HCT116 (cell line): Measurements from ENCODE around the gene LMO7. TPM values are rescaled to one million over a fixed set of nuclear protein-coding genes. Genes with fewer than 3 reads are reported as not detected.

Experiments
- ATAC-seq: fragments of 200-7000 bp; cut with Tn5 transposase; 2 replicates; pipeline ENCODE4 v1.9.1; 2020; ENCODE audit warnings: mild to moderate bottlenecking, moderate library complexity
- BruUV-seq: library from RNA; stranded (reverse); fragments of 400-500 nt; replicated peaks from 2 replicates; lab custom pipeline; 2021; lab: Mats Ljungman, UMichigan
- CTCF ChIA-PET: fragments of 300-600 bp; sonication (Branson Sonifier 250); formaldehyde crosslinking; loops from one replicate; lab custom pipeline; 2021; ENCODE audit warnings: antibody characterized with exemption; lab: Charles Lee
- POLR2A ChIA-PET: fragments of 300-600, 350-600 bp; sonication (Branson Sonifier 250); formaldehyde crosslinking; loops from one replicate; lab custom pipeline; 2021; ENCODE audit warnings: antibody characterized with exemption; lab: Charles Lee
- RAD21 ChIA-PET, 2 experiments: fragments of 300-600 bp; sonication (Branson Sonifier 250); formaldehyde crosslinking; loops; one replicate each; lab custom pipeline; 2023; ENCODE audit warnings: low total read pairs in 2 of 2; ENCODE audit not compliant: uncharacterized antibody in 2 of 2, unreplicated experiment in 2 of 2, low non-redundant PET in 1 of 2; lab: Charles Lee
- DNase-seq: peaks from one replicate; pipeline ENCODE4 v3.0.0-alpha.2; 2010; ENCODE audit warnings: low read depth, low spot score
- H2AFZ ChIP-seq: fragments of 200-600 bp; shearing (Covaris generic), sonication (generic); 2 replicates; pipeline ENCODE4 v1.6.1; 2017; ENCODE audit warnings: low read depth, mixed run types, mixed read lengths, antibody characterized with exemption, low read length; ENCODE audit not compliant: poor library complexity, severe bottlenecking
- H3K27ac ChIP-seq: 2 replicates; pipeline ENCODE4 v1.5.1; 2012; ENCODE audit warnings: low read depth, low read length
- H3K27me3 ChIP-seq: fragments of 200-600 bp; sonication (generic); 2 replicates; pipeline ENCODE4 v1.6.1; 2016; ENCODE audit warnings: mixed run types, low read length, mixed read lengths; ENCODE audit not compliant: insufficient read depth
- H3K36me3 ChIP-seq, 2 experiments: fragments of 200-500 bp in 1 of 2; fragments of 200-600 bp in 1 of 2; sonication (Bioruptor generic) in 1 of 2; sonication (generic) in 1 of 2; 2 replicates each; pipeline versions ENCODE4 v1.5.1 to v1.6.1; 2014 to 2016; ENCODE audit warnings: low read length in 2 of 2, inconsistent platforms in 1 of 2, mixed read lengths in 1 of 2, mixed run types in 1 of 2; ENCODE audit not compliant: insufficient read depth in 2 of 2, control insufficient read depth in 1 of 2
- H3K4me1 ChIP-seq, 2 experiments: fragments of 200-600 bp in 1 of 2; sonication (generic) in 1 of 2; 2 replicates each; pipeline versions ENCODE4 v1.5.1 to v1.6.1; 2012 to 2017; ENCODE audit warnings: low read length in 2 of 2, inconsistent platforms in 1 of 2, mild to moderate bottlenecking in 1 of 2, mixed read lengths in 1 of 2, mixed run types in 1 of 2, moderate library complexity in 1 of 2; ENCODE audit not compliant: insufficient read depth in 2 of 2, control insufficient read depth in 1 of 2
- H3K4me2 ChIP-seq: fragments of 200-600 bp; sonication (generic); 2 replicates; pipeline ENCODE4 v1.6.1; 2017; ENCODE audit warnings: mixed run types, low read length, mixed read lengths
- H3K4me3 ChIP-seq, 2 experiments: fragments of 200-600 bp in 1 of 2; sonication (generic) in 1 of 2; replicated peaks in 1 of 2; 2 replicates each; pipeline ENCODE4 v1.5.1; 2011 to 2016; ENCODE audit warnings: low read length in 2 of 2, control low read depth in 1 of 2, low read depth in 1 of 2, mild to moderate bottlenecking in 1 of 2, mixed read lengths in 1 of 2, mixed run types in 1 of 2
- H3K79me2 ChIP-seq: fragments of 200-600 bp; sonication (generic); 2 replicates; pipeline ENCODE4 v1.6.1; 2017; ENCODE audit warnings: mild to moderate bottlenecking, mixed run types, low read length, moderate library complexity, mixed read lengths; ENCODE audit not compliant: insufficient read depth
- H3K9ac ChIP-seq: fragments of 200-600 bp; sonication (generic); 2 replicates; pipeline ENCODE4 v1.6.1; 2016; ENCODE audit warnings: low read length, mixed read lengths
- H3K9me2 ChIP-seq: fragments of 200-600 bp; sonication (generic), shearing (Covaris generic); 2 replicates; pipeline ENCODE4 v1.6.1; 2017; ENCODE audit warnings: mixed run types, mild to moderate bottlenecking, moderate library complexity; ENCODE audit not compliant: insufficient read depth
- H3K9me3 ChIP-seq, 2 experiments: fragments of 200-500 bp in 1 of 2; fragments of 200-600 bp in 1 of 2; sonication (Bioruptor generic) in 1 of 2; sonication (generic) in 1 of 2; 2 replicates each; pipeline ENCODE4 v1.6.1; 2014 to 2017; ENCODE audit warnings: low read length in 2 of 2, mixed read lengths in 2 of 2, inconsistent platforms in 1 of 2, low read depth in 1 of 2, mild to moderate bottlenecking in 1 of 2, mixed run types in 1 of 2, moderate library complexity in 1 of 2; ENCODE audit not compliant: control insufficient read depth in 1 of 2, insufficient read depth in 1 of 2
- H4K20me1 ChIP-seq: fragments of 200-600 bp; sonication (generic), shearing (Covaris generic); 2 replicates; pipeline ENCODE4 v1.6.1; 2017; ENCODE audit warnings: mixed run types, mild to moderate bottlenecking, moderate library complexity; ENCODE audit not compliant: insufficient read depth
- CBX3 ChIP-seq: IDR thresholded peaks from 2 replicates; pipeline ENCODE4 v1.6.1; 2012; ENCODE audit warnings: low read depth
- CEBPB ChIP-seq: IDR thresholded peaks from 2 replicates; pipeline ENCODE4 v1.6.1; 2012; ENCODE audit warnings: low read depth
- CTCF ChIP-seq, 3 experiments: fragments of 200-600 bp in 1 of 3; sonication (generic) in 1 of 3; IDR thresholded peaks in 2 of 3; conservative IDR thresholded peaks in 1 of 3; 2 replicates each; pipeline ENCODE4 v1.5.1; 2012 to 2017; ENCODE audit warnings: low read depth in 2 of 3, low read length in 2 of 3, antibody characterized with exemption in 1 of 3, borderline replicate concordance in 1 of 3, control low read depth in 1 of 3, mild to moderate bottlenecking in 1 of 3, mixed read lengths in 1 of 3, mixed run types in 1 of 3, moderate library complexity in 1 of 3; ENCODE audit not compliant: insufficient read depth in 1 of 3
- EGR1 ChIP-seq: IDR thresholded peaks from 2 replicates; pipeline ENCODE4 v1.6.1; 2012; ENCODE audit warnings: low read depth
- EZH2 ChIP-seq: fragments of 200-600 bp; sonication (generic); IDR thresholded peaks from 2 replicates; pipeline ENCODE4 v1.6.1; 2017; ENCODE audit warnings: antibody characterized with exemption, mixed run types
- EZH2phosphoT487 ChIP-seq: fragments of 200-600 bp; IDR thresholded peaks from 2 replicates; pipeline ENCODE4 v1.6.1; 2018; ENCODE audit warnings: antibody characterized with exemption, borderline replicate concordance
- FOSL1 ChIP-seq: IDR thresholded peaks from 2 replicates; pipeline ENCODE4 v1.6.1; 2012; ENCODE audit warnings: low read depth
- JUND ChIP-seq: IDR thresholded peaks from 2 replicates; pipeline ENCODE4 v1.6.1; 2012
- POLR2A ChIP-seq: IDR thresholded peaks from 2 replicates; pipeline ENCODE4 v1.7.0; 2011; ENCODE audit warnings: borderline replicate concordance; ENCODE audit not compliant: insufficient read depth, insufficient read length; ENCODE audit errors: extremely low read depth
- POLR2AphosphoS5 ChIP-seq: IDR thresholded peaks from 2 replicates; pipeline ENCODE4 v1.6.1; 2011; ENCODE audit warnings: mild to moderate bottlenecking, low read depth, low read length, moderate library complexity
- SP1 ChIP-seq: IDR thresholded peaks from 2 replicates; pipeline ENCODE4 v1.6.1; 2012; ENCODE audit warnings: low read depth
- SRF ChIP-seq: IDR thresholded peaks from 2 replicates; pipeline ENCODE4 v1.6.1; 2012; ENCODE audit warnings: low read depth
- TCF7L2 ChIP-seq: IDR thresholded peaks from 2 replicates; pipeline ENCODE4 v1.7.0; 2011; ENCODE audit warnings: borderline replicate concordance, inconsistent platforms; ENCODE audit not compliant: insufficient read depth, insufficient read length; ENCODE audit errors: extremely low read depth
- YY1 ChIP-seq: IDR thresholded peaks from 2 replicates; pipeline ENCODE4 v1.6.1; 2011; ENCODE audit warnings: low read length, low read depth, moderate library complexity, mild to moderate bottlenecking; ENCODE audit not compliant: insufficient replicate concordance; ENCODE audit errors: extremely low read depth
- ZFX ChIP-seq: fragments of 450-650 bp; IDR thresholded peaks from 2 replicates; pipeline ENCODE4 v1.6.1; 2017
- ZNF274 ChIP-seq: fragments of 200-500 bp; sonication (Bioruptor generic); IDR thresholded peaks from 2 replicates; pipeline ENCODE4 v1.6.1; 2014; ENCODE audit warnings: mild to moderate bottlenecking, low read depth, low read length, inconsistent platforms
- intact Hi-C: fragments of 100-400 bp; cut with micrococcal nuclease; formaldehyde crosslinking; loops from 2 replicates; pipeline ENCODE4 v1.10.0; 2022
- total RNA-seq: library from RNA; stranded (reverse); gene quantifications from one replicate; pipeline ENCODE4 v1.2.1, GENCODE V29; 2021; ENCODE audit not compliant: unreplicated experiment
- TF ChIP-seq, protein P1 (sequence below): IDR thresholded peaks from 2 replicates; pipeline ENCODE4 v1.6.1; 2012; ENCODE audit warnings: low read depth
- TF ChIP-seq, protein P2 (sequence below): IDR thresholded peaks from 2 replicates; pipeline ENCODE4 v1.6.1; 2012

The LMO7 gene
- total RNA-seq, 1 experiment from 2014 or later: 8.1 TPM

DNA sequence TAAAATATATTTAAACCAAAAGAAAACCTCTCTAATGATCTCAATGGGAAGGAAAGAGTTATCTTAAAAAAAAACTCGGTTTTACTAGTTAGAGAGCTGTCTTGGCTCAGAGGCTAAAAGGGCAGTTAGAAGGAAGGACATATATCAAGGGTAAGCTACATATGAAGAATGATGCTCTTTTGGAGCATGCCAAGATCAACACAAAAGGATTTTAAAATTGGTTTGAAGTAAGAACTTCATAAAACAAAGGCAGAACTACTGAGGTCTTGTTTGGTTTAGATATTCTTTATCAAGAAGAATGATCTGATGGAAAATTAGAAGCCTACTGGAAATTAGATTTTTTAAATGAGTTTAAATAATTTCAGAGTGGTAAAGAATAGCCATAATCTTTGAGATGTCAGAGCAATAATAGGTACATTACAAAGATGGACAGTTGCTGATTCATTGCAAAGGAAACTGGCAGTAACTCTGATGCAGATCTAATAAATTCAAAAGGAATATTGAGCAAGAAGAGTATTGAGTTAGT lies 39.4 kb upstream of the LMO7 start:
- H3K9me2 ChIP-seq: no peaks in the 10 kb centered on the region
- no peaks in the 10 kb centered on the region for H3K27me3 ChIP-seq
- intact Hi-C loops: no loop called here
- TF ChIP-seq ZFX: no peak
- TF ChIP-seq EGR1: no peak
- TF ChIP-seq POLR2AphosphoS5: no peak
- TF ChIP-seq EZH2phosphoT487: no peak
- TF ChIP-seq JUND: no peak
- TF ChIP-seq YY1: no peak
- no peak for TF ChIP-seq POLR2A
- TF ChIP-seq TCF7L2: no peak
- TF ChIP-seq SP1: no peak
- no peak for TF ChIP-seq SRF
- no peak for TF ChIP-seq ZNF274
- TF ChIP-seq CEBPB: no peak
- no peak for TF ChIP-seq CBX3
- TF ChIP-seq, all 23 proteins: peak for 0
- Histone ChIP-seq H3K36me3 (no peaks in the 10 kb centered on the region), H3K4me3 (no peak overlapping the region), H3K27ac (no peak overlapping the region), H3K4me1 (no peaks in the 10 kb centered on the region), H3K79me2 (no peaks in the 10 kb centered on the region), H2AFZ (no peak overlapping the region), H3K9ac (no peak overlapping the region), H3K9me3 (no peaks in the 10 kb centered on the region), H4K20me1 (no peaks in the 10 kb centered on the region), H3K4me2 (no peak overlapping the region)
- DNase-seq (no peak), ATAC-seq (no peak)
- ChIA-PET POLR2A (no interaction called here), CTCF (no interaction called here), RAD21 (no interaction called here)
- no TSS peak for BruUV-seq

GRCh38 chr13:75600371-75600770 lies 35.8 kb upstream of the LMO7 start:
- H3K9ac ChIP-seq: no peak overlapping the region
- TF ChIP-seq, protein P1, sequence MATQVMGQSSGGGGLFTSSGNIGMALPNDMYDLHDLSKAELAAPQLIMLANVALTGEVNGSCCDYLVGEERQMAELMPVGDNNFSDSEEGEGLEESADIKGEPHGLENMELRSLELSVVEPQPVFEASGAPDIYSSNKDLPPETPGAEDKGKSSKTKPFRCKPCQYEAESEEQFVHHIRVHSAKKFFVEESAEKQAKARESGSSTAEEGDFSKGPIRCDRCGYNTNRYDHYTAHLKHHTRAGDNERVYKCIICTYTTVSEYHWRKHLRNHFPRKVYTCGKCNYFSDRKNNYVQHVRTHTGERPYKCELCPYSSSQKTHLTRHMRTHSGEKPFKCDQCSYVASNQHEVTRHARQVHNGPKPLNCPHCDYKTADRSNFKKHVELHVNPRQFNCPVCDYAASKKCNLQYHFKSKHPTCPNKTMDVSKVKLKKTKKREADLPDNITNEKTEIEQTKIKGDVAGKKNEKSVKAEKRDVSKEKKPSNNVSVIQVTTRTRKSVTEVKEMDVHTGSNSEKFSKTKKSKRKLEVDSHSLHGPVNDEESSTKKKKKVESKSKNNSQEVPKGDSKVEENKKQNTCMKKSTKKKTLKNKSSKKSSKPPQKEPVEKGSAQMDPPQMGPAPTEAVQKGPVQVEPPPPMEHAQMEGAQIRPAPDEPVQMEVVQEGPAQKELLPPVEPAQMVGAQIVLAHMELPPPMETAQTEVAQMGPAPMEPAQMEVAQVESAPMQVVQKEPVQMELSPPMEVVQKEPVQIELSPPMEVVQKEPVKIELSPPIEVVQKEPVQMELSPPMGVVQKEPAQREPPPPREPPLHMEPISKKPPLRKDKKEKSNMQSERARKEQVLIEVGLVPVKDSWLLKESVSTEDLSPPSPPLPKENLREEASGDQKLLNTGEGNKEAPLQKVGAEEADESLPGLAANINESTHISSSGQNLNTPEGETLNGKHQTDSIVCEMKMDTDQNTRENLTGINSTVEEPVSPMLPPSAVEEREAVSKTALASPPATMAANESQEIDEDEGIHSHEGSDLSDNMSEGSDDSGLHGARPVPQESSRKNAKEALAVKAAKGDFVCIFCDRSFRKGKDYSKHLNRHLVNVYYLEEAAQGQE: no peak
- TF ChIP-seq EGR1 (no peak), SRF (no peak), EZH2 (no peak), FOSL1 (no peak), ZNF274 (no peak), CTCF (IDR thresholded peaks at IDR 0.05 in 2 of 3, conservative IDR thresholded peaks at IDR 0.05 in 1 of 3; ENCODE audit: borderline replicate concordance in 1 of 3, insufficient read depth in 1 of 3, low read depth in 2 of 3, low read length in 2 of 3) (no peak)
- TF ChIP-seq, protein P2, sequence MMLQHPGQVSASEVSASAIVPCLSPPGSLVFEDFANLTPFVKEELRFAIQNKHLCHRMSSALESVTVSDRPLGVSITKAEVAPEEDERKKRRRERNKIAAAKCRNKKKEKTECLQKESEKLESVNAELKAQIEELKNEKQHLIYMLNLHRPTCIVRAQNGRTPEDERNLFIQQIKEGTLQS: no peak

More at GRCh38 chr13:75600371-75600770, 35.8 kb upstream of the LMO7 start:
- CTCF ChIA-PET: no interaction called here
- no peak overlapping the region for H3K27ac ChIP-seq
- no peaks in the 10 kb centered on the region for H3K9me2 ChIP-seq
- no peak overlapping the region for H3K4me3 ChIP-seq
- ATAC-seq: no peak
- H3K4me2 ChIP-seq: no peak overlapping the region
- H3K4me1 ChIP-seq: no peaks in the 10 kb centered on the region
- H3K36me3 ChIP-seq: no peaks in the 10 kb centered on the region
- RAD21 ChIA-PET: no interaction called here
- no peaks in the 10 kb centered on the region for H3K79me2 ChIP-seq
- BruUV-seq: no TSS peak
- no peaks in the 10 kb centered on the region for H3K9me3 ChIP-seq
- intact Hi-C loops: no loop called here
- POLR2A ChIA-PET: no interaction called here
- no peaks in the 10 kb centered on the region for H4K20me1 ChIP-seq
- DNase-seq: no peak
- no peak overlapping the region for H2AFZ ChIP-seq
- no peaks in the 10 kb centered on the region for H3K27me3 ChIP-seq
